PFSK-1 (cell line): ENCODE results near the gene HHAT.

Experiments used
- POLR2AphosphoS5 ChIP-seq: IDR thresholded peaks from 2 replicates; pipeline ENCODE4 v1.6.1; 2012; ENCODE audit warnings: low read depth, mild to moderate bottlenecking, control low read depth, low read length, moderate library complexity
- TAF1 ChIP-seq: IDR thresholded peaks from 2 replicates; pipeline ENCODE4 v1.6.1; 2012; ENCODE audit warnings: low read length, control low read depth, borderline replicate concordance; ENCODE audit not compliant: insufficient read depth

GRCh38 chr1:210591214-210591613 lies 262.5 kb downstream of the HHAT start:
- TF ChIP-seq TAF1 (no peak), POLR2AphosphoS5 (no peak)
